IPS-18c (cell line): Measurements from ENCODE around the gene GNAZ.
"Not testable (repeated sequence)": the region's sequence is repeated elsewhere in the genome, so short reads cannot be mapped to it uniquely, and the experiment has no call there.

Source experiments
- H3K4me3 ChIP-seq: 2 replicates; pipeline ENCODE4 v1.7.0; 2013; ENCODE audit warnings: low read depth, mild to moderate bottlenecking, low read length, moderate library complexity; ENCODE audit not compliant: insufficient read depth
- H3K9me3 ChIP-seq: one replicate; pipeline ENCODE4 v1.6.1; 2013; ENCODE audit warnings: mild to moderate bottlenecking, low read length, moderate library complexity; ENCODE audit not compliant: control insufficient read depth, insufficient read depth

Gene GNAZ

DNA sequence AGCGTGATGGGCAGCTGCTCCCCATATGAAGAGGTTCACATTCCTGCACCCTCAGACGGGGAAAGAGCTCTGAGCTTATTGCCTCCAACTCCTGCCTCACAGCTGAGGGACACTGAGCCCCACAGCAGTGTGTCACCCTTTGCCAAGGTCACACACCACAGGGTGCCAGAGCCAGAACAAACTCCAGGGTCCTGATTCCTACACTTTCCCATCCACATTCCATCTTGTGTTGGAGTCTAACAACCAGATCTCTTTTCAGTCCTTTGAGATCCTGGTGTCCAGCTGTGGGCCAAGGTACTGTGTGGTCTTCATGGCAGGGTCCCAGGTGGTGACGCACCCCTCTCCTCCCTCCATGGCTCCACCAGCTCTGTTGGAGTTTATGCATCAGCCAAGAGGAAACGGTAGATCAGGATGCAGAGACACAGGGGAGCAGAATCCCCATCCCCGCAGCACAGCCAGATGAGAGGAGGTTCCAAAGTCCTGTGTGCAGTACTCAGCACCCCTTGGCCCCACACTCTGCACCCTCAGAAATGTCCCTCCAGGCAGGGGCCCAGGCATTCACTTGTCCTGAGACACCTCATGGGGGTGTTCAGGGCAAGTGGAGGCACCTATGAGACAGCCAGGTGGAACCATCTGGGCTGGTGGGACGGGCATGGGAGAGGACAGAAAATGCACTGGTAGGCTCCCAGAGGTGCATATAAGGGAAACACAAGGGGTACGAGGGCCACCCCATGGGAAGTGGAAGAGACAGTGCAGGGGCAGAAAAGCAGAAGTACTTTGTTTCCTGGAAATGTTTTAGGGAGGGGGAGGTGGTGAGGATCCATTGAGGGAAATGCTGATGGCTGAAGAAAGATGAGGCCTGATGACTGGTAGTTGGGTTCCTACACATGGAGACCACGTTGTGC lies 32.6 kb upstream of the GNAZ start:
- H3K4me3 ChIP-seq: no peak overlapping the region
- H3K9me3 ChIP-seq: no peaks in the 10 kb centered on the region

DNA sequence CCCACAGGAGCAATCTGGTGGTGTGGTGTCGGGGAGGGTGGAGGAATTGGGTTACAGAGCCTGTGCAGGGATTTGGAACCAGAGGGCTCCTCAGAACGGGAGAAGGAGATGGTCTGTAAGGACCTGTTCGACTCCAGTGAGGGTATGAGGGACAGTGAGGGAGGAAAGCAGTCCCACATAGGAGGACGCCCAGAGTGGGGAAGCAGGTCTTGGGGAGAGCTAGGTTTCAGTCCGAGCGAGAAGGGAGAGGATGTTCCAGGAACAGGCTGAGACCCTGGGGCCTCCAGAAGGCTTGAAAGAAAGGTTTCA lies 32.0 kb upstream of the GNAZ start:
- Histone ChIP-seq H3K9me3 (no peaks in the 10 kb centered on the region), H3K4me3 (no peak overlapping the region)

DNA sequence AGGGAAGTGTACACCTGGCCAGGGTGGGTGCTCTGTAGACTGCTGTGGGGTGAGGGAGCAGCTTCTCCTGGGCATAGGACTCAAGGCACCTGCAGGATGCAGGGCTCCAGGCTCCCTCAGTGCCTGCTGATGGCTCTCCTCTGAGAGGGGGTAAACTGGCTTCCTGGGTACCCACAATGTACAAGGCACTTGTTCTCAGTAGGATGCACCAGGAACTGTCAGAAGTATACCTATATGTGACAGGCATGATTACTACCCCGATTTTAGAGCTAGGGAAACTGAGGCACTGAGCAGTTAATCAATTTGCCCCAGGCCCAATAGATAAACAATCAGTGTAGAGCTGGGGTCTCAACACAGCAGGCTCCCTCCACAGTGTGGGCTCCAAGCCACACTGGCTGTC lies 31.4 kb upstream of the GNAZ start:
- H3K9me3 ChIP-seq: no peaks in the 10 kb centered on the region
- no peak overlapping the region for H3K4me3 ChIP-seq

DNA sequence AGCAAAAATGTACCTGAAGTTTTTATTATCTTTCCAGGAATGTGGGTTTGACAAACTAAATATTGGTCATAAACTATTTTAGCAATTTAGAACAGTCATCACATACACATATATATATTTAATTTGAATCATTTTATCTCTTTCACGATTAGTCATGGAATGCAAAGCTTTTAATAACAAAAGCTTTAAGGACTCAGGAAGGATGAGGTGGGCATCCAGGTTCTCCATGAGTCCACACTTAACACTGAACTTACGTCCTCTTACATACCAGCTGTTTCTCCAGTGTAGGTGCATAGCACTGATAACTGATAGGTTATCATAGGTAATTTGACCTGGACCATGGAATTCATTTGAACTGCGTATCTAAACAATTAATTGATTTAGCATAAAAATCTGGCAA lies 28.1 kb upstream of the GNAZ start:
- no peak overlapping the region for H3K4me3 ChIP-seq
- H3K9me3 ChIP-seq: no peaks in the 10 kb centered on the region

DNA sequence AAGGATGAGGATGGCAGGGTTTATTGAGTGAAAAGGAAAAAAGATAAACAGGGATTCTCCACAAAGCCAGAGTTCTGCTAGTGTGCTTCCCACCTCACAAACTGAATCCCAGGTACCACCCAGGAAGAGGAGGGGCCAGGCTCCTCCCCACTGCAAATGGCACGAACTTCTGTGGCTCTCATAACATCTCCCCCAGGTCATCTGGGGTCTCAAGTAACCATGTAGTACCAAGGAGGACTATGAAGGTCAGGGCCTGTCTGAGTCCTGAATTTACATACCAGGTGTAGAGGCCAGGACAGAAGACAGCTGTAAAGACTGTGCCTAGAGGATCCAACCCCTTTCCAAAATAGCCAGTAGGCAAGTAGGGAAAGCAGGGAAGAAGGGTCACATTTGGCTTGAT lies 25.7 kb upstream of the GNAZ start:
- Histone ChIP-seq H3K9me3 (peaks cover 2% of the 10 kb centered on the region), H3K4me3 (no peak overlapping the region)

DNA sequence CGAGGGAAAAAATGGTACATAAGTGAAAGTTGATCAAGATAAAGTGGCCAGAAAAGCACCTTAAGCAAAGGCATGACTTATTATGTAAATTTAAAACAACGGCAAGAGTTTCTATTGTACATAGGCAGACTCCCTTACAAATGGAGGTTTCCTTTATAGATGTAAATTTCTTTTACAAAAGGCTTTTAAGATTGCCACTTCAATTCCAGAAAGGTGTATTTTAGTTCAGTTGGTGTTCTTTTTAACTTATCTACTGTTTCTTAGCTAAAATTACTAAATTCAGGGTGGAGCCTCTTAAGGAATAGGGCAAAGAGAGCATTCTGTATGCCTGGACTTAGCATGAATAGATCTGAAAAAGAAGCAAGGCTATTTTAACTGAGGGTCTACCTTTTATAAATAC lies 24.9 kb upstream of the GNAZ start:
- no peak overlapping the region for H3K4me3 ChIP-seq

DNA sequence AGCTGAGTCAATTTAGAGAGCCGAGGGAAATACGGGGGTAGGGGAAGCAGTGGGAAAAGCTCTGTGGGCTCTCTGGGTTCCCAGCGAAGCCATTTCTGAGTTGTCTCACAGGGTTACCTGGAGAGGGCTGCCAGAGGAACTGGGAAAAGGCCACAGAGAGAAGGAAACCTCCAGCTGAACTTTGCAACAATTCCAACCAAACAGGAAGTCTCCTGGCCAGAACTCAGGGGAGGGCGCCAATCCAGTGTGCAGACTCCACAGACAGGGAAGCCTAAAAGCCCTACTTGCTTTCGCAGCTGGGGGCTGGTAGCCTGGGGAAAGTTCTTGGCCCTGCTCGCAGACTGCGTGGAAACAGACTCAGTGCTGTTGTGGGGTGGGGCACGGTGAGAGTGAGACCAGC lies 23.1 kb upstream of the GNAZ start:
- Histone ChIP-seq H3K9me3 (peaks cover 2% of the 10 kb centered on the region), H3K4me3 (no peak overlapping the region)

More for the DNA sequence above, 24.9 kb upstream of the GNAZ start:
- peaks cover 2% of the 10 kb centered on the region for H3K9me3 ChIP-seq

DNA sequence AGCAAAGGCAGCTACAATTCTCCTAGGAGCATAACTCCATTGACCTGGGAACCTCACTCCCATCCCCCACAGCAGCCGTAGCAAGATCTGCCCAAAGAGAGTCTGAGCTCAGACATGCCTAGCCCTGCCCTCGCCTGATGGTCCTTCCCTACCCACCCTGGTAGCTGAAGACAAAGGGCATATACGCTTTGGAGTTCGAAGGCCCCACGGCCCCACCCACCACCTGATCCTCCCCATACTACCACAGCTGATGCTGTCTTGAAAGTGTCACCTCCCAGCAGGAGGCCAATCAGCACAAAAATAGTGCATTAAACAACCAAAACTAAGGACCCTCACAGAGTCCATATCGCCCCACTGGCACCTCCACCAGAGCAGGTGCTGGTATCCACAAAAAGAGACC lies 22.6 kb upstream of the GNAZ start:
- Histone ChIP-seq H3K4me3 (no peak overlapping the region), H3K9me3 (peaks cover 2% of the 10 kb centered on the region)

DNA sequence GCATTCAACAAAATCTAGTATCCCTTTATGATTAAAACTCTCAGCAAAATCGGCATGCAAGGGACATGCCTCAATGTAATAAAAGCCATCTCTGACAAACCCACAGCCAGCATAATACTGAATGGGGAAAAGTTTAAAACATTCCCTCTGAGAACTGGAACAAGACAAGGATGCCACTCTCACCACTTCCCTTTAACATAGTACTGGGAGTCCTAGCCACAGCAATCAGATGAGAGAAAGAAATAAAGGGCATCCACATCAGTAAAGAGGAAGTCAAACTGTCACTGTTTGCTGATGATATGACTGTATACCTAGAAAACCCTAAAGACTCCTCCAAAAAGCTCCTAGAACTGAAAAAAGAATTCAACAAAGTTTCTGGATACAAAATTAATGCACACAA lies 19.8 kb upstream of the GNAZ start:
- H3K9me3 ChIP-seq, H3K4me3 ChIP-seq: not testable (repeated sequence)

DNA sequence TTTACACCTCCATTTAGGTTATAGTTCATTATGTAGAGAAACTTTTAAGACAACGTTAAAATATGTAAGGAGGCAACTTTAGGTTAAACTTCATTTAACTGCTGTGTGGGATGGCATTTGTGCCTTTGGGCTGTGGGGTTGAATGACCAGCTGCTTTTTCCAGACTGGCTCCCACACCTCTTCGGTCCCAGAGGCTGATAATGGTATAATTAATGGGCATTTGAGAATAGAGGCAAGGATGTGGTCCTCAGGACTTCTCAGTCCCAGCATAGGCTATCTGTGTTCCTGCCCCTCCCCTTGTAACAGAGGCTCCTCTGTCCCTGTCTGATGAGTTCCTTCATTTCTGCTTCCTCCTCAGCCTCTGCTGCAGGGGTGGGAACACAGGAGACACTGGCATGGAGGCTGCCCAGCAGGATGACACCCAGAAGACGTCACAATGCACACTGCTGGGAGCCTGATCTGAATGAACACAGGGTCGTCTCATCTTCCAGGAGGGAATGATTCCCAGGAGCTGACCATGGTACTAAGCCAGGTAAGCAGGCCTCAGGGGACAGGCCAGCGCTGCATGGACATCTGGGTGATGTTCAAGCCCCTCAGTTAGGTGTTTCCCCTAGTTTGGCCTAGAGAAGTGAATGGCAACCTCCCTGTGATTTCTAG lies 17.1 kb upstream of the GNAZ start:
- Histone ChIP-seq H3K9me3 (no peaks in the 10 kb centered on the region), H3K4me3 (no peak overlapping the region)

DNA sequence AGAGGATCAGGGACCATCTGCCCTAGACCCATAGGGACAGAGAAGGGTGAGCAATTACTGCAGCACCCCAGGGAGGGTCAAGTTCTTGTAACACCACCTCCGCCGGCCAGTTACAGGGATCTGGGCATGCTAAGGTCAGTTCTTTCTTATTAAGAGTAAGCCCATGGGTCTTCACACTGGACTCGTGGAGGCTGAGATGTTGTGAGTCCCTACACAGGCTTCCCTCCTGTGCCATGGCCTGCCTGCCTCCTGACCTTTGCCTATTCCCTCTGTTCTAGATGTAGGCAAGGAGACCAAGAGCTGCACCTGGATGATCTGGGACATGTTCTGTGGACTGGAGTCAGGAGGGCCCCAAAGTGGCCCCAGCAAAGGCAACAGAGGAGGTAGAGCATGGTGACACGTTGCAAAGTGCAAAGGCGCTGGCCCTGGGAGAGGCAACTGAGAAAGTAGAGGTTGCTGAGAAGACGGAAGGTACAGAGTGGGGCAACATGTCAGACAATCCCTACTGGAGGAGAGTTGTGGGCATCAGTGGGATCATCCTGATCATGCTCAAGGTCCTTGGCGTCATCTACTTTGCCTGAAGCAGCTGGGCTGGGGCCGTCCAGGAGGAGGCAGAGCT lies 16.3 kb upstream of the GNAZ start:
- Histone ChIP-seq H3K4me3 (no peak overlapping the region), H3K9me3 (no peaks in the 10 kb centered on the region)

DNA sequence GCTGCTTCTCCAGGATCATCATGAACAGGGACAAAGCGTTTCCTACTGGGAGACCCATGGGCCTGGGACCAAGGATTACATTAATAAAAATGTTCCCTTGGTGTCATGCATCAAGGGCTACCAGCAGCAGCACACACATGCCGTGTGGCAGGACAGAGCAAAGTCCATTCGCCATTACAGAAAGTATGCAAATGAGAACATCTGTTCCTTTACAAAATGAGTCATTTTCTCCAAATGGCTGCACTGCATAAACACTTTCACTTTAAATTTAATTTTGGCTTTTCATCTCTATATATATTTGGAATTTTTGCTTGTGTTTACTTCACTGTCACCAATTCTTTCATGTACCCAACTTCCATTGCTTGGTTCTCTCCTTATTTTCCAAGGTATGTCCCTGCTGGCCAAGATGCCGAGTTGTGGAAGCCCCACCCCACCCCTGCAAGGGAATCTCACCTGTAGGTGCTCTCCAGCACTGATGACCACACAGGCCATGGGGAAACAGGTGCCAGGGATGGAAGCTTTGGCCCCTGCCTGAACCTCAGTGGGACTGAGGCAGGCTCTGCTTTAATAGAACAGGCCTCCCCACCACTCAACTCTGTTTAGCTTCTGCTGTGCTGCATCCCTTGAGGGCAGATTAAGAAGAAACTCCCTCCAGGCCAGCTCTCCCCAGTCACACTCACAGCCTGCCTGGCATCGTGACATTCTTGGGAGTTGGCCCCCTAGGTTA lies 15.6 kb upstream of the GNAZ start:
- H3K9me3 ChIP-seq: no peaks in the 10 kb centered on the region
- no peak overlapping the region for H3K4me3 ChIP-seq

DNA sequence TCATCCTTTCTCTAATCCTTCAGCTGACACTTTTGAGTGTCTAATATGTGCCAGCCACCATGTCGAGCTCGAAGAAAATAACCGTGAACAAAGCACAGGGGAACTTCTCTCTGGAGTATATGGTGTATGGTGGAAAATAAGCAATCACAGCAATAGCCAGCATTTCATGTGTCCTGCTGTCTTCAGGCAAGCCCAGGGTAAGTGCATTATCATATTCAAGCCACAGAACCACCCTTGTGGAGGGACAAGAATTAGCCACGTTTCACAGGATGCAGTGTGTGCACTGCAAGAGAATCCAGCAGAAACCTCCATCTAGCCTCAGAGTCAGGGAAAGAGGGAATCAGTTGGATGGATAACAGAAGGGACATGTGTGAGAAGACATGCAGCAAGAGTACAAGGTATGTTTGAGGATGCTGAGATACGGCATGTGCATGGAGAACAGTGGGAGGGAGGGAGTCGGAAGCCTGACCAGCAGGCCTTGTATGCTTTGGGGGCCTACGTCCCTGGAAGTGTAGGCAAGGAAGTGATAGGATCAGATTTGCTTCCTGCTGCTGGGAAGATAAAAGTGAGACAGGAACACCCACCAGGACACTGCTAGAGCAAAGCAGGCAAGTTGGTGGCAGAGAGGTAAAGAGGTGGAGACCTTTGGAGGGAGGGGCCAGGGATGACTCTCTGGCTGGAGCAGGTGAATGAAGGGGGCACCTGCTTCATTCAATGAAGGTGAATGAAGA lies 14.7 kb upstream of the GNAZ start:
- Histone ChIP-seq H3K9me3 (no peaks in the 10 kb centered on the region), H3K4me3 (no peak overlapping the region)

DNA sequence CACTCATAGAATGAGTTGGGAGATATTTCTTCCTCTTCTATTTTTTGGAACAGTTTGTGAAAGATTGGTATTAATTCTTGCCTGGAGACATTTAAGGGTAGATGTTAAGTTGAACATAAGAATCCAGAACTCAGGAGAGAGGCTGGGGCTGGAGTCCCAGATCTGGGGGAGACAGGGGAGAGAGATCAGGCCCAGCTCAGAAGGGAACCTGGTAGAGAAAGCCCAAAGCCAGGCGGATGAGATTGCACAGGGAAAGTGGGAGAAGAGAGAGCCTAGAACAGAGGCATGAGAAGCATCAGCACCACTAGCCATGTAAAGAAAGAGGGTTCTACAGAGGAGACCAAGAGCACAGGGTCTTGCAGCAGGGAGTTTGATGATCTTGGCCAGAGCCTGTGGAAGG lies 13.0 kb upstream of the GNAZ start:
- no peak overlapping the region for H3K4me3 ChIP-seq
- H3K9me3 ChIP-seq: no peaks in the 10 kb centered on the region

DNA sequence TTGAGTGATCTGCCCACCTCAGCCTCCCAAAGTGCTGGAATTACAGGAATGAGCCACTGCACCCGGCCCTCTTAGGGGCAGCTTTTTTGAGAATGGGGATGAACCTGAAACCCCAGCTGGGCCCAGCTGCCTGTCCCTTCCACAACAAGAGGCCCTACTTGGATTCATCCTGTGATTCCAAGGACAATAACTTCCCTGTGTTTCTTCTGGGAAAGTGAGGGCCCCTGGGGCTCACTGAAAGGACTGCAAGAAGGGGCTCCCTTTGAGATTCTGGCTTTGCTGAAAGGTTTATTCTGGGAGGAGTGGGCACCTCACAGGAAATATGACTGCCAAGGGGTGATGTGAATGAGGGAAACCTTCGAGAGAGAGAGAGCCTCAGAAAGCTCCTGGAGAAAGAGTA lies 12.3 kb upstream of the GNAZ start:
- no peak overlapping the region for H3K4me3 ChIP-seq
- no peaks in the 10 kb centered on the region for H3K9me3 ChIP-seq

DNA sequence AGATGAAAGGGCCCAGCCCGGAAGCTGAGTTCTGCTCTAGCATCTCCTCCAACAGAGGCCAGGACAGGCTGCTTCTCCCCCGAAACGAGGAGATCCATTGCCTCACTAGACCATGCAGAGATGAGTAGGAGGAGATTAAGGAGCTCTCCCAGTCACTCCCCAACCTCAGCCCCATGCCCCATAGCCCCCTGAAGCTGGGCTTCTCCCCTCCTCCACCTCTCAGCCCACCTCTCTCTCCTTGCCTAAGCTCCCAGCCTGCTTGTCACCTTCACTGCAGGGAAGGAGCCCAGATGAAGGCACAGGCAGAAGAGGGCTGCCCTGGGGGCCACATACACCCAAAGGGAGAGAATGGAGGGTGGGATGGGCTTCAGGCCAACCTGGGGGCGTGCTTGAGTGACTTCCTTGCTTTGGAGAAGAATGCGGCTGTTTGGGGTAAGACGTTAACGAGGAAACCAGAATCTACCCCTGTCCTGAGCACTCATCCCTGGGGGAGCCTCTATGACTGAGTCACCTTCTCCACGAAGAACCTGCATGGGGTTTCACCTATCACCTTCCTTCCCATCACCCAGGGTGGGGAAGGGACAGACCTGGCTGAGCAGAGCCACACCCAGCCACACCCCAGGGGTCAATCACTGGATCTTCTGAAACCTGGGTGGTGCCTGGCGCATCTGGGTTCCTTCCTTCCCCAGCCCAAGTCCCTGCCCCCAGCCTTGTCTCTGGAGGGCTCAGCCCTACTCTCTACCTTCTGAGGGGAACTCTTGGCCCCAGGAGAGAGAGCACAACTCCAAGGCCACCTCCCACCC lies 11.6 kb upstream of the GNAZ start:
- no peak overlapping the region for H3K4me3 ChIP-seq
- H3K9me3 ChIP-seq: no peaks in the 10 kb centered on the region
